Loucy (cell line): Measurements from ENCODE around the gene CBX5.

ENCODE experiments used
- CTCF ChIP-seq: fragments of 200-600 bp; sonication (generic); conservative IDR thresholded peaks from 2 replicates; pipeline ENCODE4 v1.5.1; 2014; ENCODE audit warnings: mild to moderate bottlenecking, antibody characterized with exemption, low read length
- EZH2phosphoT487 ChIP-seq: fragments of 200-600 bp; IDR thresholded peaks from 2 replicates; pipeline ENCODE4 v1.6.1; 2018; ENCODE audit warnings: antibody characterized with exemption, mild to moderate bottlenecking, moderate library complexity, borderline replicate concordance

- TF ChIP-seq CTCF: no peak; the same call in 1 of the 2 replicates
- TF ChIP-seq EZH2phosphoT487: no peak
These were observed 19.0 kb upstream of the CBX5 start for GRCh38 chr12:54298904-54299303.
